DMS53 (cell line): ENCODE measurements around the gene PCDH20.
A peak's percentile ranks its signal among the peaks of the same experiment; 100 is the strongest.
"Not testable (repeated sequence)": the region's sequence is repeated elsewhere in the genome, so short reads cannot be mapped to it uniquely, and the experiment has no call there.

ENCODE experiments used
- DNase-seq: peaks from one replicate; lab custom pipeline; 2025; lab: John Stamatoyannopoulos, UW

Gene PCDH20, protein sequence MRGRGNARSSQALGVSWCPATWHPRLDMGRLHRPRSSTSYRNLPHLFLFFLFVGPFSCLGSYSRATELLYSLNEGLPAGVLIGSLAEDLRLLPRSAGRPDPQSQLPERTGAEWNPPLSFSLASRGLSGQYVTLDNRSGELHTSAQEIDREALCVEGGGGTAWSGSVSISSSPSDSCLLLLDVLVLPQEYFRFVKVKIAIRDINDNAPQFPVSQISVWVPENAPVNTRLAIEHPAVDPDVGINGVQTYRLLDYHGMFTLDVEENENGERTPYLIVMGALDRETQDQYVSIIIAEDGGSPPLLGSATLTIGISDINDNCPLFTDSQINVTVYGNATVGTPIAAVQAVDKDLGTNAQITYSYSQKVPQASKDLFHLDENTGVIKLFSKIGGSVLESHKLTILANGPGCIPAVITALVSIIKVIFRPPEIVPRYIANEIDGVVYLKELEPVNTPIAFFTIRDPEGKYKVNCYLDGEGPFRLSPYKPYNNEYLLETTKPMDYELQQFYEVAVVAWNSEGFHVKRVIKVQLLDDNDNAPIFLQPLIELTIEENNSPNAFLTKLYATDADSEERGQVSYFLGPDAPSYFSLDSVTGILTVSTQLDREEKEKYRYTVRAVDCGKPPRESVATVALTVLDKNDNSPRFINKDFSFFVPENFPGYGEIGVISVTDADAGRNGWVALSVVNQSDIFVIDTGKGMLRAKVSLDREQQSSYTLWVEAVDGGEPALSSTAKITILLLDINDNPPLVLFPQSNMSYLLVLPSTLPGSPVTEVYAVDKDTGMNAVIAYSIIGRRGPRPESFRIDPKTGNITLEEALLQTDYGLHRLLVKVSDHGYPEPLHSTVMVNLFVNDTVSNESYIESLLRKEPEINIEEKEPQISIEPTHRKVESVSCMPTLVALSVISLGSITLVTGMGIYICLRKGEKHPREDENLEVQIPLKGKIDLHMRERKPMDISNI

GRCh38 chr13:61415749-61416148 lies at the start of gene PCDH20:
Gene PCDH20, minus strand, starts transcription at chr13:61415849. Its CDS starts 691 bp downstream, at chr13:61415158.
- no peak for DNase-seq

- DNase-seq, result peak; percentile 66
Observed at GRCh38 chr13:61463024-61463423, 47.4 kb upstream of the PCDH20 start.

DNA sequence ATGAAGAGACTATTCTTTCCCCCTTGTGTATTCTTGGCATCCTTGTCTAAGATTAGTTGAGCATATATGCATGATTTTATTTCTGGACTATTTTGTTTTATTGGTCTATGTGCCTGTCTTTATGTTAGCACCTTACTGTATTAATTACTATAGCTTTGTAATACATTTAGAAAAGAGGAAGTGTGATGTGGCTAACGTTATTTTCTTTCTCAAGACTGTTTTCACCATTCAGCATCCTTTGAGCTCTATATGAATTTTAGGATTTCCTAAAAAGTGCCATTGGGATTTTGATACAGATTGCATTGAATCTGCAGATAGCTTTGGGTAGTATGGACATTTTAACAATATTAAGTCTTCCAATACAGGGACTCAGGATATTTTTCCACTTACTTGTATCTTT lies 37.5 kb upstream of the PCDH20 start:
- DNase-seq, result no peak

- DNase-seq, result no peak
Observed at GRCh38 chr13:61432029-61432428, 16.4 kb upstream of the PCDH20 start.

DNA sequence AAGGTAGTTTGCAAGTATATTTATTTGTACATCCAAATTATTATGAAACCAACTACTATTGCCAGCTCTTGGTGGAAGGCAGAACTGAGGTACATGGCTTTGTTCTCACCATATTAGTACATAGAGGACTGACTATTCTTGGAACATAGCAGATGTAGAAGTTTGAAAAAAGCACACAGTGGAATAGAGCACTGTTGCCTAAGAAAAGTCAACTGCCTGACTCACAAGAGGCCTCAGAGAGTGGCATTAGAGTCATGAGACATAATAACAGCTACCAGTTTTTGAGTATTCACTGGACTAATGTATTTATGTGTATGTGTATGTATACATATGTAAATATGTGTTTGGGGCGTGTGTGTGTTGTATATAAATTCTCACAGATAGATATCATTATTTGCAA lies 8.3 kb upstream of the PCDH20 start:
- no peak for DNase-seq

- DNase-seq, result peak; percentile 1
Observed at GRCh38 chr13:61417086-61417570, 1.5 kb upstream of the PCDH20 start.

DNA sequence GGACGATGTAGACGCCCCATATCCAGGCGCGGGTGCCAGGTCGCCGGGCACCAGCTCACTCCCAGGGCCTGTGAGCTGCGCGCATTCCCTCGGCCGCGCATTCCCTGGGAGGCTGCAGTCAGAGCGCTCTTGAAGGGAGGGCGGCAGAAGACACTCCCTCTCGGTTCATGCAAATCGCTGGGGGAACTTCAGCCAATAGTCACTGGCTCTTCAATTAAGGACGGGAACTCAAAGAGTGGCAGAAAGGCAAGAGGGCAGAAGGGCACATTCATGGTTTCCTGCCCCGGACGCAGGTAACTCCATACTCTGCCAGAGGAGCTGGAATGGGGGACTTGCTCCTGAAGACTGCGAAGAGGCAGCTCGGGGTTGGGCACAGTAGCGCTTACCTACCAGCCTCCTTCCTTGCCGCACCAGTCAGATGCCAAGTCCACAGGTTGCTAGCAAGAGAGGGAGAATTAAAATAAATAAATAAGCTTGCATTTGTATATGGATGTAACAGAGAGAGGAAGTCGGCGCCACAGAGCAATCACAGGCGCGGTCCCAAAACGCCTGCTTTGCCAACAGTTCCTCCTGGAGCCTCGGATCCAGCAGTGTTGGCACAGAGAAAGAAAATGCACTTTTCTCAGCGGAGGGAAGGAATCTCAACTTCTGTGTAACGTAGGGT lies 459 bp downstream of the PCDH20 start:
- DNase-seq, result peak; percentile 85

DNA sequence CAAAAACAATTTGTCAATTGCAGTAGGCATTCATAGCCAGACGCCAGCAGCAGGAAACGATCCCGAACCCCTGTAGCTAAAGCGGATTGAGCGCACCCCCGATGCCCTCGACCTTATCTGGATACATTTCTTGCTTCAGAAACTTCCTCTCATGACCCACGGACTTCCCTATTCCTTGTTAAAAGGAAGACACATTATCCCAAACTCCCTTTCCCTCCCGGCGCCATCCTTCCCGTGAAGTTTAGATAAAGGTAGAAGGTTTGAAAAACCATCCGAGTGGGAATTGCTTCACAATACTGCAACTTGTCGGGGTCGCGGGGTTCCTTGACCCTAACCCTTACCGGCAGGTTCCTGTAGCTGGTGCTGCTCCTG lies 977 bp downstream of the PCDH20 start:
- DNase-seq, result peak; percentile 9

DNA sequence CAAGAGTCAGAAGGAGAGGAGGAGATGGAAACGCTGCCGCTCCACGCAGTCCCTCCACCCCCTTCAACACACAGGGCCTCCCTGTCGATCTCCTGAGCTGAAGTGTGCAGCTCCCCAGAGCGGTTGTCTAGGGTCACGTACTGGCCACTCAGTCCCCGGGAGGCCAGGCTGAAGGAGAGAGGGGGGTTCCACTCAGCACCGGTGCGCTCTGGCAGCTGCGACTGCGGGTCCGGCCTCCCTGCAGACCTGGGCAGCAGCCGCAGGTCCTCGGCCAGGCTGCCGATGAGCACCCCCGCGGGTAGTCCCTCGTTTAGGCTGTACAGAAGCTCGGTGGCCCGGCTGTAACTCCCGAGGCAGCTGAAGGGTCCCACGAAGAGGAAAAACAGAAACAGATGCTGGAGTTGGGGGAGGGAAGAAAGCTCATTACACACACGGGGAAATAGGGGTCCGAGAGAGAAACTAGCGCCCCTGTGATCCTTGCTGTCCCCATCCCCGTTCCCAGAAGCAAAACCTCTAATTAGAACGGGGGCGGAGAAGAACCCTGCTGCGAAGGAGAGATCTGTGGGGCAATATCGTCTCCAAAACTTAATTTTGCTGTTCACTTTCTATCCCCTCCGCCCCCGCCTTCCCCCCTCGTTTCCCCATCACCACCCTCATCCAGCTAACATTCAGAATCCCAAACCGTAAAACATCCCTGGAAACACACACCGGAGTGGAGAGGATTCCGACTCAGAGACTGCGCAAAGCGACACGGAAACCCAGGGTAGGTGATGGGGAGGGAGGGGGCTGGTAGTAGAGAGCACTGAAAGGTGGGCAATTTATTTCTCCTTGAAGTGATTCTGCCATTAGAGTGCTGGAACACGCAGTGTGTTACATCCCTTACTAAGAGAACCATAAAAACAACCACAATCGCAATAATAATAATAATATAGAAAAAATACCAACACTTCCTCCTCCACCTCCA lies 1.8 kb downstream of the PCDH20 start:
- DNase-seq, result peak; percentile 8

DNA sequence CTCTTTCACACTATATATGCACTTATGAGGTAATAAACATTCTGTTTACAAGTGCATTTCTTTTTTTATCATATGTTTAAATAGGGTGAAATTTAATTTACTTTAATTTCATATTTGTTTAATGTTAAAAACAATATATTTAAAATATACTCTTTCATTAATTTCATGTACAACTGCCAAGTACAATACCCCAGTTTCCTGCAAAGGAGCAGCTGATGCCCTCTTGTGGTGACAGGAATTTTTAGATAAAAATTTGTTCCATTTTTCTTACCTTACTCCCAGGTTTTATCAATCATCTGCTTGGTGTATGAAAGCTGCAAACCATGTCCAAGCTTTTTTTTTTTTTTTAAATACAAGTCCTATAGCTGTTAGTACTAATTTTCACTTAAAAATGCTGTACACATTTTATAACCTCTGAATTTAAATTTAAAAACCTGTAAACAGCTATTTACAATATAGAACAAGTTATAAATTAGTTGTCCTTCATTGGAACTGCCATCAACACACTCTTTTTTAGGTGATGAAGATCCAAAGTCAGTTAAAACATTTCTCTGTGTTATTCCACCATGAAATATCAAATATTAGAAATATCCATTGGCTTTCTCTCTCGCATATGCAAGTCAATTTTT lies 4.9 kb downstream of the PCDH20 start:
- peak; percentile 26 for DNase-seq

DNA sequence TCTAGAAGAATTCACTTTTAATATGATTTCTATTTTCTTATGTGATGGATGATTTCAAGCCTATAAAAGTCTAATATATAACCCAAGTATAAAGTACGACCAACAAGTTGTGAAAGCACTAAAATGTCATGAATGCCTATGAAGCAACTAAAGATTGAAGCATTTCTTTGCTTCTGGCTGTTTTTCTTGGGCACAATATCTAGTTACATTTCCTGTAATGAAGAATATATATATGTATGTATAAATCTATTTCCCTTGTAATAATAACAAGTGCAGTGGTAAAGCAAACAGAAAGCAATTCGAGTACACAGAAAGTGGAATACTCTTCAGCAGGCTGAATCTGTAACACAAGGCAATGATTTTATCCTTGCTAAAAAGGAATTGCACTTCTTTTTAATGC lies 5.4 kb downstream of the PCDH20 start:
- no peak for DNase-seq

DNA sequence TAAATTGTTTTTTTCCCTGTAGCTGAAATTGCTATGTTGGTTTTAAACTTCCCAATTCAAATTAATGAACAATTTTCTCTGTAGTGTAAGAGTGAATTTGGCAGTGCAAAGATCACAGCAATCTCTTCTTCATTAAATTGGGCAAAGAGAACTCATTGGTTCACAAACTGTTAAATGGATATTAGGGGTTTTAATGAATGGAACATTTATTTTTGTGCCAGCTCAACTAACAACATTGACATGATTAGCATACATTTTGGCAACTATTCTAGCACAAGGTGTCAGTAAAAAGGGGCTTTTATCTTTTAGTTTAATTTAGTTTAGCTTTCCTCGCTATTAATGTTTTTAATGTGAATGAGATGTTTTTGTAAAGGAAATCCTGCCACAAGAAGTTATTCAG lies 7.1 kb downstream of the PCDH20 start:
- no peak for DNase-seq

DNA sequence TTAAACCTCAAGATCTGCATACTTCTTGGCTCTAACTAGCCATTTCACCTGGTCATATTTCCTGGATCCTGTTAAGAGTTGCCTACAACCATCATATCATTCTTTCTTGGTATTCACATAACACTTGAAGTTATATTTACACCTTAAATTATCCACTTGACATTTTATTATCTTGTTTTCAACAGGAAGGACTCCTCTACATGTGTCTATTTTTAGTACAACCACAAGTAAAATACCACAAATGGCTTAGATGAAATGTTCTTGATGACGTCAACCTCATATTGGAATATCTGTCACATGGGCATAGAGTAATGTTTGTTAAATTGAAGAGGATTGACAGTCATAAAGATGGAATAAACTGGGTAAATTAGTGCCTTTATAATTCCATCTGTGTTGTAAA lies 9.4 kb downstream of the PCDH20 start:
- DNase-seq, result peak; percentile 25

- no peak for DNase-seq
Observed at GRCh38 chr13:61396121-61396520, 19.5 kb downstream of the PCDH20 start.

- no peak for DNase-seq
Observed at GRCh38 chr13:61391426-61391825, 24.2 kb downstream of the PCDH20 start.

DNA sequence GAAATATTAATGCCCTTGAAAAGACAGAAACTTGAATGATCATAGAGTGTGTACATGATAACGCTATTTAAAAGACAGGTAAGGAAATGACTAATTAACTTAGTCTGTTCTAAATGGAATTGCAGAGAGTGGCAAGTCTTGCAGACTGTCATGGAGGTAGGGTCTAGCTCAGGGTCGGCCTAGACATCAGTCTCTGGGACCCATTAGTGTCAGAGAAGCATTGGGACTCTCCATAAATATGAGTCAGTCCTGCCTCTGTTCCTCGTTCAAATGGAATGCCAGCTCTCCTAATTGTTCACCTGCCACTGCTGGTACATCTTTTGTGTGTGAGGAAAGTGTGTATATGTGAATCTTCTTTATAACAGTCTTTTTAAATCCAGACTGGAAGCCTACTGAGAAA lies 28.0 kb downstream of the PCDH20 start:
- DNase-seq, result no peak

DNA sequence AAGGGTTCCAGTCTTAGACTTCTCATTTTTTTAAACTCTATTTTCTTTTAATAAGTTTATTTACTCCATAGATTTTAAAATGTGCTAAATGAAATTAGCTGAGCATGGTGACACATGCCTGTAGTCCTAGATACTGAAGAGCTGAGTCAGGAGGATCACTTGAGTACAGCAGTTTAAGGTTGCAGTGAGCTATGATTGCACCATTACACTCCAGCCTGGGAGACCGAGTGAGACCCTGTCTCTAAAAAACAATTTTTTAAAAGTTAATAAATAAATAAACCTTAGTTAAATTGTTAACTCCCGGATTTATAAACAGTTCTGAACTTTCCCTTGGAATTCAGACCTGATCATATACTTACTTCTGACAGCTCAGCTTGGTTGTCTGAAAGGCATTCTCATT lies 32.5 kb downstream of the PCDH20 start:
- DNase-seq, result no peak

DNA sequence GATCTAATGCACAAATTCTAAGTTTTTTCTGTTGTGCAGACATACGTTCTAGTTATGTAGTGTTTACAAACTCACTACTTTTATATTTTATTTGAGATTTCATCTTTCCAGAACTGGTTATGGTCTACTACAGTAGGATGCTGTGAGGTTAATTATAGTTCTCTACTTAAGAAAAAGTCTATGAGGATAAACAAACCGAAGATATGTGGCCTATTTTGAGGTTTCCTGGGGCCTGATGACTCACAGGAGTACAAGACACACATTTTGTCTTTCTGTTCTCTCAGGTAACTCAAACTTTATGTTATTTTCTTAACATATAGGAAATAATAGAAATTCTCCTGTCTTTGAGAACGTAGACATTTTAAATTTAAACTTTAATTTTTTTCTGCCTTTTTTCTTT lies 45.1 kb downstream of the PCDH20 start:
- no peak for DNase-seq

DNA sequence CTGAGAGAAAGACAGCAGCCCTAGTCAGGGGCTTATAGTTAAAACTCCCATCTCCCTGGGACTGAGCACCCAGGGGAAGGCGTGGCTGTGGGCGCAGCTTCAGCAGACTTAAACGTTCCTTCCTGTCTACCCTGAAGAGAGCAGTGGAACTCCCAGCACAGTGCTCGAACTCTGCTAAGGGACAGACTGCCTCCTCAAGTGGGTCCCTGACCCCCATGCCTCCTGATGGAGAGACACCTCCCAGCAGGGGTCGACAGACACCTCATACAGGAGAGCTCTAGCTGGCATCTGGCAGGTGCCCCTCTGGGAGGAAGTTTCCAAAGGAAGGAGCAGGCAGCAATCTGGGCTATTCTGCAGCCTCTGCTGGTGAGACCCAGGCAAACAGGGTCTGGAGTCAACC lies 51.0 kb downstream of the PCDH20 start:
- not testable (repeated sequence) for DNase-seq

GRCh38 chr13:61362522-61362921 lies 53.1 kb downstream of the PCDH20 start:
- no peak for DNase-seq
